Type B pancreatic cell (in vitro differentiated cells): ENCODE data around the gene PLP1. TPM values are rescaled to one million over a fixed set of nuclear protein-coding genes. Genes with fewer than 3 reads are reported as not detected.
"Not testable (repeated sequence)": the region's sequence is repeated elsewhere in the genome, so short reads cannot be mapped to it uniquely, and the experiment has no call there.

Experiments
- DNase-seq: peaks from one replicate; pipeline ENCODE4 v3.0.0; 2021; ENCODE audit warnings: mixed read lengths; ENCODE audit not compliant: unreplicated experiment; ENCODE audit errors: extremely low spot score
- H3K27ac Mint-ChIP-seq: 2 replicates; pipeline ENCODE4 v1.8.0; 2021; ENCODE audit warnings: mild to moderate bottlenecking, mixed read lengths
- H3K27me3 Mint-ChIP-seq: 2 replicates; pipeline ENCODE4 v1.8.0; 2021; ENCODE audit warnings: mixed read lengths
- H3K36me3 Mint-ChIP-seq: 2 replicates; pipeline ENCODE4 v1.8.0; 2021; ENCODE audit warnings: mixed read lengths
- H3K4me1 Mint-ChIP-seq: one replicate; pipeline ENCODE4 v1.8.0; 2021; ENCODE audit warnings: mixed read lengths; ENCODE audit not compliant: unreplicated experiment
- H3K4me3 Mint-ChIP-seq: 2 replicates; pipeline ENCODE4 v1.8.0; 2021; ENCODE audit warnings: mild to moderate bottlenecking, mixed read lengths
- H3K9me3 Mint-ChIP-seq: 2 replicates; pipeline ENCODE4 v1.8.0; 2021; ENCODE audit warnings: mixed read lengths
- total RNA-seq: library from RNA; stranded (reverse); gene quantifications from 2 replicates; pipeline ENCODE4 v1.2.1, GENCODE V29; 2021; ENCODE audit warnings: low replicate concordance
- TF ChIP-seq, protein P1 (sequence below): fragments of 200-600 bp; sonication (generic); conservative IDR thresholded peaks from 2 replicates; pipeline ENCODE4 v1.5.0; 2021; ENCODE audit warnings: antibody characterized with exemption, mild to moderate bottlenecking

Gene PLP1
- total RNA-seq, 1 donor from 2014 or later, result 55.3 TPM

DNA sequence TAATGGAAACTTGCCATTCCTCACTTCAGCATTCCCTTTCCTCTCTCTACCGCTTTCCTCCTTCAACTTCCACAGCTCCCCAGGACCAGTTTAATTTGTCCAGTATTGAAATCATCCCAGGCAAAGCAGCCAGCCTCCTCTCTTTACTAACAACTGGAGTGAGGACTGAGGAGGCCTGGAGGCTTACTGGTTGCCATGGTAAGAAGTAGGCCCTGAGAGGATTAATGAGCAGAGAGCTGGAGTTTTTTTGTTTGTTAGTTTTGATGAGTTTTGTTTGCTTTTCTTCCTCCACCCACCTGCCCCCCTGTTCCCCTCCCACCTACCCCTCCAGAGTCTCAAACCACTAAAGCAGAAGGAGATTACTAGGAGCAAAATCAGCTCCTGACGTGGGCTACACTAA, 29.5 kb upstream of the PLP1 start:
- no peak for DNase-seq
- Mint-ChIP-seq H3K9me3 (no peaks in the 10 kb centered on the region), H3K4me1 (no peaks in the 10 kb centered on the region), H3K27me3 (no peaks in the 10 kb centered on the region), H3K36me3 (no peaks in the 10 kb centered on the region), H3K27ac (no peak overlapping the region), H3K4me3 (no peak overlapping the region)
- TF ChIP-seq, protein P1, sequence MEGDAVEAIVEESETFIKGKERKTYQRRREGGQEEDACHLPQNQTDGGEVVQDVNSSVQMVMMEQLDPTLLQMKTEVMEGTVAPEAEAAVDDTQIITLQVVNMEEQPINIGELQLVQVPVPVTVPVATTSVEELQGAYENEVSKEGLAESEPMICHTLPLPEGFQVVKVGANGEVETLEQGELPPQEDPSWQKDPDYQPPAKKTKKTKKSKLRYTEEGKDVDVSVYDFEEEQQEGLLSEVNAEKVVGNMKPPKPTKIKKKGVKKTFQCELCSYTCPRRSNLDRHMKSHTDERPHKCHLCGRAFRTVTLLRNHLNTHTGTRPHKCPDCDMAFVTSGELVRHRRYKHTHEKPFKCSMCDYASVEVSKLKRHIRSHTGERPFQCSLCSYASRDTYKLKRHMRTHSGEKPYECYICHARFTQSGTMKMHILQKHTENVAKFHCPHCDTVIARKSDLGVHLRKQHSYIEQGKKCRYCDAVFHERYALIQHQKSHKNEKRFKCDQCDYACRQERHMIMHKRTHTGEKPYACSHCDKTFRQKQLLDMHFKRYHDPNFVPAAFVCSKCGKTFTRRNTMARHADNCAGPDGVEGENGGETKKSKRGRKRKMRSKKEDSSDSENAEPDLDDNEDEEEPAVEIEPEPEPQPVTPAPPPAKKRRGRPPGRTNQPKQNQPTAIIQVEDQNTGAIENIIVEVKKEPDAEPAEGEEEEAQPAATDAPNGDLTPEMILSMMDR, result no peak

DNA sequence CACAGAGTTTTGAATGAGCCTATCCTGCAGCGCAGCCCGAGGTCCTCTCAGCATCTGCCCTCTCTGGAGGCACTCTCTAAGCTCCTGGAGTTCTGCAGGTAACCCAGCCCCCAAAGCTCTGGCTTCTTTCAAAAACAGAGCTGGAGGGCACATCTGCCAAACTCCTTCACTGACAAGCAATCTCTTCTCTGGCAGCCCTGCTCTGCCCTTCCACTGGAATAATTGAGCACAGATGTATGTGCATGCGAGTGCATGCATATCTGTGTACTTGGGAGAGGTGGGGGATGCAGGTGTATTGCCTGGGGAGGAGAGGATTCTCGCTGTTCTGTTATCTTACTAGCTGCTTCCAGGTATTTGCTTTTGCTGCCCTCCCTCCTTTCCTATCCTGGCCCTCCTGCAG, 22.2 kb upstream of the PLP1 start:
- no peak for DNase-seq
- Mint-ChIP-seq H3K27me3 (peaks cover 3% of the 10 kb centered on the region), H3K27ac (no peak overlapping the region), H3K4me1 (no peaks in the 10 kb centered on the region), H3K9me3 (no peaks in the 10 kb centered on the region), H3K4me3 (no peak overlapping the region), H3K36me3 (peaks cover 4% of the 10 kb centered on the region)
- TF ChIP-seq, protein P1, result no peak

DNA sequence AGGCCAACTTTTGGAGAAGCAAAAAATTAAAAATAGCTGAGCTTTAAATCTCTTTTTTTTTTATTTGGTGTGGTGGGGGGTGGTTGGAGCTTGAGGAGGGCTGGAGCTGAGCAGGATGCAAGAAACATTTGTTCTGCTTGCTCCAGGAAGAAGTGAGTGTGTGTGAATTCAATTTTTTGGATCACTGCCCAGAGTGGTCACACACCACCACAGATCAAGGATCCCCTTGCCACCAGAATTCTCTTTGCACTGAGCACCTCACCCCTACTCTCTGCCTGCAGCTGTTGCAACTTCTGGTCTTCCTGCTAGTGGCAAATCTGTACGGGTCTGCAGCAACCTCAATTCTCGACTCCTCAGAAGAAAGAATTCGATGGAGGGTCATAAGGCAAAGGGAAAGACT, 19.9 kb upstream of the PLP1 start:
- Mint-ChIP-seq H3K27me3 (peaks cover 3% of the 10 kb centered on the region), H3K27ac (no peak overlapping the region), H3K4me3 (no peak overlapping the region), H3K36me3 (peaks cover 4% of the 10 kb centered on the region), H3K9me3 (no peaks in the 10 kb centered on the region), H3K4me1 (no peaks in the 10 kb centered on the region)
- DNase-seq, result no peak
- TF ChIP-seq, protein P1, result no peak

DNA sequence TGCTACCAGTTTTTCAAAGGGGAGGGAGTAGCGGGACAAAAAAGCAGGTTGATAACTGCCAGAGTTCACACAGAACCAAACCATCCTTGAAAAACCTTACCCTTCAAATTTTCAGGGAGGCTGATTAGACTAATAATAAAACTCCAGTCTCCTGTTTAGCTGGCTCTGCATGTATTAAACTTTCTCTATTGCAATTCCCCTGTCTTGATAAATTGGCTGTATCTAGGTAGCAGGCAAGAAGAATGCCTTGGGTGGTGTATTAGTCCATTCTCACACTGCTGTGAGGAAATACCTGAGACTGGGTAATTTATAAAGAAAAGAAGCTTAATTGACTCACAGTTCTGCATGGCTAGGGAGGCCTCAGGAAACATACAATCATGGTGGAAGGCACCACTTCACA, 18.1 kb upstream of the PLP1 start:
- peaks cover 4% of the 10 kb centered on the region for H3K36me3 Mint-ChIP-seq
- H3K9me3 Mint-ChIP-seq, result no peaks in the 10 kb centered on the region
- no peak overlapping the region for H3K4me3 Mint-ChIP-seq
- H3K27me3 Mint-ChIP-seq, result peaks cover 7% of the 10 kb centered on the region
- H3K27ac Mint-ChIP-seq, result no peak overlapping the region
- H3K4me1 Mint-ChIP-seq, result no peaks in the 10 kb centered on the region
- TF ChIP-seq, protein P1, result no peak
- no peak for DNase-seq

DNA sequence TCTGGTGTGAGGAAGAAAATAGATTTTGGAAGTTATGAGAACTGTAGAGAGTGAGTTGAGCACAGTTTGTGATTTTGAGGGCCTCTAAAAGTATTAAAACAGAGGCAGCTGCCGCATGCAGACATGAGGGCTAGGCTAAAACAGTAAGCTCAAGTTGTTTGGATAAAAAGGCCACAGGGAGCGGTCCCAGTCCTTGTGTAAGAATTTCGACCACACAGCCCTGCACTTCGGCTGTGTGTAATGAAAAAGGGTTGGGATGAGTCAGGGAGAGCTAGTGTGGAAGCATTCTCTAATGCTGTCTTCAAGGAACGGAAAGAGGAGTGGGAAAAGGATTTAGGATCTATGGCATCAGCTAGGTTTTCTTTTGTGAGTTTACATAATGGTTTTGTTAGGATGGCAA, 13.1 kb upstream of the PLP1 start:
- H3K4me1 Mint-ChIP-seq, H3K4me3 Mint-ChIP-seq, H3K27ac Mint-ChIP-seq, H3K9me3 Mint-ChIP-seq, H3K36me3 Mint-ChIP-seq, DNase-seq: not testable (repeated sequence)
- peaks cover 17% of the 10 kb centered on the region for H3K27me3 Mint-ChIP-seq

DNA sequence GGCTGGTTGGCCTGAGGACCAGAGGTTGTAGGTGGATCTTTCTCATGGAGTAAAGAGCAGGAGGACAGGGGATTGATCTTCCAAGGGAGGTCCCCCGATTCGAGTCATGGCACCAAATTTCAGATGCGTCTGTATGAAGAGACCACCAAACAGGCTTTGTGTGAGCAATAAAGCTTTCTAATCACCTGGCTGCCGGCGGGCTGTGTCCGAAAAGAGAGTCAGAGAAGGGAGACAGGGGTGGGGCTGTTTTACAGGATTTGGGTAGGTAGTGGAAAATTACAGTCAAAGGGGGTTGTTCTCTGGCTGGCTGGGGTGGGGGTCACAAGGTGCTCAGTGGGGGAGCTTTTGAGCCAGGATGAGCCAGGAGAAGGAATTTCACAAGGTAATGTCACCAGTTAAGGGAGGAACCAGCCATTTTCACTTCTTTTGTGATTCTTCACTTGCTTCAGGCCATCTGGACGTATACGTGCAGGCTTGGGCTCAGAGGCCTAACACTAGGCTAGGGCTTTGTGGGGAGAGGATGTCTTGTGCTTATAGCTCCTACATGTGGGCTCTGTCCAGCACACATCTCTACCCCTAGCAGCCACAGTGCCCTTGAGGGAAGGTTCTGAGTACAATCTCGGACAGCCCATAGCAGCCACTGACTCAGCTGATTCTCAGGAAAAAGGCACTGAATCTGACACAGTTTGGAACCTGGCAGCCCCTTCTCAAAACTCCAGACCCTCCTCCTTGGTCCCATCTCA, 9.7 kb upstream of the PLP1 start:
- not testable (repeated sequence) for H3K36me3 Mint-ChIP-seq, H3K4me1 Mint-ChIP-seq, DNase-seq, H3K27ac Mint-ChIP-seq, H3K4me3 Mint-ChIP-seq, H3K9me3 Mint-ChIP-seq
- H3K27me3 Mint-ChIP-seq, result peaks cover 17% of the 10 kb centered on the region

DNA sequence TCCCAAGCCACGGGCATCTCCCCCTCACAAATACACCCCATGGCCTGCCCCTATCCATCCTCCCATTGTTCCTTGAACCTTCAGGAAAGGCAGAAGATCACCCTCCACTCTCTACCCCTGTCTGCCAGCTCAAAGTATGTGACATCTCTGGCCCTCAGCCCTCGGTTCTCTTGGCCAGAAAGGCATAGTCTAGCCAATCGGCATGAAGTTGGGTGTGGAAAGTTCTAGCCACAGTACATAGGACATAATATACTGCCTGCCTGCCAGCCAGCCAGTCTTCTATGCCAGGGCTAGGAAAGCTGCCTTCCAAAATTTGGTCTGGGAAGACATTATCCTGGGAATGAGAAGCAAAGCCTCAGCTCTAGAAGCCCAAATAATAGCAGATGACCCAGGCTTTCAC, 3.2 kb upstream of the PLP1 start:
- TF ChIP-seq, protein P1, result no peak
- H3K27me3 Mint-ChIP-seq, result peaks cover 17% of the 10 kb centered on the region
- no peak for DNase-seq
- no peaks in the 10 kb centered on the region for H3K4me1 Mint-ChIP-seq
- H3K9me3 Mint-ChIP-seq, result no peaks in the 10 kb centered on the region
- no peaks in the 10 kb centered on the region for H3K36me3 Mint-ChIP-seq
- H3K4me3 Mint-ChIP-seq, result no peak overlapping the region
- H3K27ac Mint-ChIP-seq, result no peak overlapping the region
